Endothelial cell of umbilical vein (primary cell): Measurements from ENCODE around the gene PLSCR1. TPM values are rescaled to one million over a fixed set of nuclear protein-coding genes. Genes with fewer than 3 reads are reported as not detected.

Experiments used
- BruUV-seq: library from RNA; stranded (reverse); fragments of 400-500 nt; replicated peaks from 2 replicates; lab custom pipeline; 2021; lab: Mats Ljungman, UMichigan
- CTCF ChIA-PET: fragments of 300-600, 350-600 bp; sonication (Branson Sonifier 250); formaldehyde crosslinking; loops from one replicate; lab custom pipeline; 2021; ENCODE audit warnings: antibody characterized with exemption, inconsistent platforms; lab: Charles Lee
- POLR2A ChIA-PET: fragments of 300-600, 350-600 bp; sonication (Branson Sonifier 250); formaldehyde crosslinking; loops from one replicate; lab custom pipeline; 2021; ENCODE audit warnings: antibody characterized with exemption, inconsistent platforms; lab: Charles Lee
- DNase-seq: peaks from one replicate; pipeline ENCODE4 v3.0.0-alpha.2; 2011; ENCODE audit warnings: low read depth, low spot score
- FAIRE-seq: peaks from 2 replicates; lab custom pipeline; 2011; peaks lifted over from hg19 to GRCh38; lab: Jason Lieb, UNC
- H2AFZ ChIP-seq: 2 replicates; pipeline ENCODE4 v1.6.0; 2012; ENCODE audit warnings: low read depth, low read length, control low read depth, inconsistent platforms
- H3K27ac ChIP-seq: 2 replicates; pipeline ENCODE4 v1.5.1; 2011; ENCODE audit warnings: low read depth, mild to moderate bottlenecking, control low read depth, low read length, moderate library complexity; ENCODE audit not compliant: insufficient read depth
- H3K27me3 ChIP-seq, 2 experiments: 2 replicates each; pipeline versions ENCODE4 v1.6.0 to v1.6.1; 2011; ENCODE audit warnings: low read length in 2 of 2, mixed read lengths in 1 of 2; ENCODE audit not compliant: control insufficient read depth in 2 of 2, insufficient read depth in 2 of 2
- H3K36me3 ChIP-seq, 2 experiments: 2 replicates in 1 of 2; 3 replicates in 1 of 2; pipeline ENCODE4 v1.5.1; 2011; ENCODE audit warnings: low read length in 2 of 2, mild to moderate bottlenecking in 1 of 2, moderate library complexity in 1 of 2; ENCODE audit not compliant: control insufficient read depth in 2 of 2, insufficient read depth in 2 of 2; ENCODE audit errors: extremely low read depth in 1 of 2
- H3K4me1 ChIP-seq: 3 replicates; pipeline ENCODE4 v1.5.1; 2011; ENCODE audit warnings: mild to moderate bottlenecking, low read length; ENCODE audit not compliant: control insufficient read depth, insufficient read depth; ENCODE audit errors: extremely low read depth
- H3K4me2 ChIP-seq: 2 replicates; pipeline ENCODE4 v1.6.1; 2011; ENCODE audit warnings: low read length, control low read depth, mixed read lengths; ENCODE audit not compliant: insufficient read depth
- H3K4me3 ChIP-seq, 3 experiments: fragments of 200-600 bp in 1 of 3; sonication (generic), shearing (Covaris generic) in 1 of 3; replicated peaks in 1 of 3; 2 replicates each; pipeline ENCODE4 v1.5.1; 2011 to 2016; ENCODE audit warnings: control low read depth in 3 of 3, low read length in 3 of 3, mild to moderate bottlenecking in 2 of 3, inconsistent platforms in 1 of 3, low read depth in 1 of 3, moderate library complexity in 1 of 3; ENCODE audit not compliant: insufficient read depth in 1 of 3
- H3K79me2 ChIP-seq: 2 replicates; pipeline ENCODE4 v1.6.0; 2012; ENCODE audit warnings: low read length, inconsistent platforms; ENCODE audit not compliant: control insufficient read depth, insufficient read depth
- H3K9ac ChIP-seq: replicated peaks from 2 replicates; pipeline ENCODE3; 2011; ENCODE audit warnings: low read length, control low read depth; ENCODE audit not compliant: insufficient read depth; ENCODE audit errors: extremely low read depth
- H3K9me1 ChIP-seq: replicated peaks from 3 replicates; pipeline ENCODE4 v1.6.0; 2011; ENCODE audit warnings: mild to moderate bottlenecking, low read length; ENCODE audit not compliant: control insufficient read depth, insufficient read depth; ENCODE audit errors: extremely low read depth
- H3K9me3 ChIP-seq: replicated peaks from 2 replicates; pipeline ENCODE4 v1.5.1; 2012; ENCODE audit warnings: low read length, inconsistent platforms; ENCODE audit not compliant: control insufficient read depth, insufficient read depth
- H4K20me1 ChIP-seq: replicated peaks from 2 replicates; pipeline ENCODE3; 2011; ENCODE audit warnings: mild to moderate bottlenecking, low read length; ENCODE audit not compliant: control insufficient read depth, insufficient read depth; ENCODE audit errors: extremely low read depth
- EZH2 ChIP-seq: IDR thresholded peaks from 2 replicates; pipeline ENCODE4 v1.6.1; 2012; ENCODE audit warnings: borderline replicate concordance, low read depth, mild to moderate bottlenecking, moderate library complexity, low read length, inconsistent platforms; ENCODE audit not compliant: severe bottlenecking
- FOS ChIP-seq: IDR thresholded peaks from 2 replicates; pipeline ENCODE4 v1.6.1; 2011; ENCODE audit warnings: mild to moderate bottlenecking, low read length, moderate library complexity, borderline replicate concordance; ENCODE audit not compliant: insufficient read depth
- GATA2 ChIP-seq: IDR thresholded peaks from 2 replicates; pipeline ENCODE4 v1.7.0; 2011; ENCODE audit warnings: low read depth, mild to moderate bottlenecking, moderate library complexity, mixed read lengths, low read length; ENCODE audit not compliant: insufficient read length, insufficient read depth
- JUN ChIP-seq: IDR thresholded peaks from 2 replicates; pipeline ENCODE4 v1.6.1; 2011; ENCODE audit warnings: borderline replicate concordance, low read depth; ENCODE audit not compliant: insufficient read length, insufficient read depth
- MYC ChIP-seq: IDR thresholded peaks from one replicate; pipeline ENCODE4 v1.6.1; 2011; ENCODE audit warnings: mild to moderate bottlenecking, low read depth, low read length
- POLR2A ChIP-seq: IDR thresholded peaks from 2 replicates; pipeline ENCODE4 v1.6.1; 2012; ENCODE audit warnings: low read depth, mild to moderate bottlenecking, control low read depth, low read length
- POLR2AphosphoS5 ChIP-seq: IDR thresholded peaks from 2 replicates; pipeline ENCODE4 v1.6.1; 2012; ENCODE audit warnings: low read depth, mild to moderate bottlenecking, control low read depth, low read length, moderate library complexity; ENCODE audit not compliant: insufficient read depth
- dilution Hi-C: fragments of 300-500 bp; cut with MboI; formaldehyde crosslinking; loops from one replicate; pipeline ENCODE4 v1.15.0; 2019; ENCODE audit warnings: low sequenced_read_pairs; ENCODE audit not compliant: extremely low pct_ligation_motif_present
- intact Hi-C: fragments of 100-400 bp; cut with micrococcal nuclease; formaldehyde crosslinking; loops from one replicate; pipeline ENCODE4 v1.10.0; 2022
- polyA plus RNA-seq, 4 experiments: library from polyadenylated mRNA; depleted of rRNA in 3 of 4; stranded (reverse) in 3 of 4; unstranded in 1 of 4; fragments of >200 nt; gene quantifications; 2 replicates each; pipeline versions ENCODE4 v1.2.1 to v1.2.3, GENCODE V29; 2011 to 2012; ENCODE audit warnings: missing spikeins in 1 of 4
- total RNA-seq: library from RNA; stranded (reverse); gene quantifications from 2 replicates; pipeline ENCODE4 v1.2.3, GENCODE V29; 2021
- TF ChIP-seq, protein P1 (sequence below), 2 donors: IDR thresholded peaks; 1 replicate in 1 of 2; 2 replicates in 1 of 2; pipeline ENCODE4 v1.5.1; 2011; ENCODE audit warnings: low read length in 2 of 2, mild to moderate bottlenecking in 2 of 2, moderate library complexity in 2 of 2, control low read depth in 1 of 2, inconsistent platforms in 1 of 2, low read depth in 1 of 2; ENCODE audit not compliant: insufficient read depth in 1 of 2; ENCODE audit errors: extremely low read depth in 1 of 2
- TF ChIP-seq, protein P2 (sequence below): IDR thresholded peaks from 2 replicates; pipeline ENCODE4 v1.6.1; 2011; ENCODE audit not compliant: insufficient read depth, insufficient read length

The PLSCR1 gene
- total and polyA plus RNA-seq, 2 donors (not counting 3 experiments of a cell fraction or from before 2014, with no cell fraction given) = 53.2 to 78.7 TPM

DNA sequence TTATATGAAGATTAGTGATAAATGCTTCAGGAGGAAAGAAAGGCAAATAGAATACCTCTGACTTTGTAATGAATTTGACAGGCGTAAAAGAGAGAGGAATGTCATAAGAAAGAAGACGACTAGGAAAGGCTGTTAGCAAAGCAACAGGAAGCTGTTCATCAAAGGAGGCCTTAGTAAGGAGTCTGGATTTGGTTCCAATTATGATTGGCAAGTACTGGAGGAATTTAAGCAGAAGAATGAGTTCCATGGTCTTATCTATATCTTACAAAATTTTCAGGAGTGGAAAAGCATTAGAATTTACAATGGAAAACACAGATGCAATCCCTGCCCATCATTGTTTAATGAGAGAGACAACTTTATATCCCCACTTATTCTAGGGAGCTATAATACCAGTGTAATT lies 13.8 kb downstream of the PLSCR1 start:
- H3K36me3 ChIP-seq = peaks cover 5 to 9% of the 10 kb centered on the region in 2 experiments
- no peaks in the 10 kb centered on the region for H3K27me3 ChIP-seq
- H3K9me3 ChIP-seq = no peaks in the 10 kb centered on the region
- no peak overlapping the region for H3K27ac ChIP-seq
- POLR2A ChIA-PET = no interaction called here
- no peak overlapping the region for H2AFZ ChIP-seq
- no peaks in the 10 kb centered on the region for H3K4me1 ChIP-seq
- TF ChIP-seq JUN (no peak), POLR2A (no peak), POLR2AphosphoS5 (no peak), FOS (no peak), EZH2 (no peak), MYC (no peak), GATA2 (no peak)
- TF ChIP-seq, protein P1, sequence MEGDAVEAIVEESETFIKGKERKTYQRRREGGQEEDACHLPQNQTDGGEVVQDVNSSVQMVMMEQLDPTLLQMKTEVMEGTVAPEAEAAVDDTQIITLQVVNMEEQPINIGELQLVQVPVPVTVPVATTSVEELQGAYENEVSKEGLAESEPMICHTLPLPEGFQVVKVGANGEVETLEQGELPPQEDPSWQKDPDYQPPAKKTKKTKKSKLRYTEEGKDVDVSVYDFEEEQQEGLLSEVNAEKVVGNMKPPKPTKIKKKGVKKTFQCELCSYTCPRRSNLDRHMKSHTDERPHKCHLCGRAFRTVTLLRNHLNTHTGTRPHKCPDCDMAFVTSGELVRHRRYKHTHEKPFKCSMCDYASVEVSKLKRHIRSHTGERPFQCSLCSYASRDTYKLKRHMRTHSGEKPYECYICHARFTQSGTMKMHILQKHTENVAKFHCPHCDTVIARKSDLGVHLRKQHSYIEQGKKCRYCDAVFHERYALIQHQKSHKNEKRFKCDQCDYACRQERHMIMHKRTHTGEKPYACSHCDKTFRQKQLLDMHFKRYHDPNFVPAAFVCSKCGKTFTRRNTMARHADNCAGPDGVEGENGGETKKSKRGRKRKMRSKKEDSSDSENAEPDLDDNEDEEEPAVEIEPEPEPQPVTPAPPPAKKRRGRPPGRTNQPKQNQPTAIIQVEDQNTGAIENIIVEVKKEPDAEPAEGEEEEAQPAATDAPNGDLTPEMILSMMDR (IDR thresholded peaks at IDR 0.05; ENCODE audit: extremely low read depth in 1 of 2, insufficient read depth in 1 of 2, low read depth in 1 of 2, low read length in 2 of 2) = no peak
- TF ChIP-seq, protein P2, sequence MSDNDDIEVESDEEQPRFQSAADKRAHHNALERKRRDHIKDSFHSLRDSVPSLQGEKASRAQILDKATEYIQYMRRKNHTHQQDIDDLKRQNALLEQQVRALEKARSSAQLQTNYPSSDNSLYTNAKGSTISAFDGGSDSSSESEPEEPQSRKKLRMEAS = no peak
- H4K20me1 ChIP-seq = no peaks in the 10 kb centered on the region
- CTCF ChIA-PET = no interaction called here
- FAIRE-seq = no peak
- dilution Hi-C loops = no loop called here
- intact Hi-C loops = loop anchor here (1.0 kb wide), 1 partner anchor 10 kb away; no protein-coding TSS in a partner anchor
- H3K79me2 ChIP-seq = peaks cover 2% of the 10 kb centered on the region
- H3K9ac ChIP-seq = no peak overlapping the region
- no peaks in the 10 kb centered on the region for H3K9me1 ChIP-seq
- no peak overlapping the region for H3K4me2 ChIP-seq
- DNase-seq = no peak
- H3K4me3 ChIP-seq = no peak overlapping the region
- BruUV-seq = no TSS peak
